SK-N-SH (cell line): Measurements from ENCODE around the gene ITGA2. TPM values are rescaled to one million over a fixed set of nuclear protein-coding genes. Genes with fewer than 3 reads are reported as not detected.
A peak's percentile ranks its signal among the peaks of the same experiment; 100 is the strongest.

Experiments
- CTCF ChIA-PET: fragments of 300-600, 350-600 bp; formaldehyde crosslinking; extraction: SDS; loops from one replicate; lab custom pipeline; 2021; lab: Yijun Ruan, JAX
- POLR2A ChIA-PET: fragments of 350-600 bp; sonication (Branson Sonifier 250); formaldehyde crosslinking; extraction: SDS; loops from one replicate; lab custom pipeline; 2020; ENCODE audit warnings: antibody characterized with exemption, inconsistent platforms; lab: Yijun Ruan, JAX
- DNase-seq: peaks from one replicate; pipeline ENCODE4 v3.0.0; 2012
- H2AFZ ChIP-seq: fragments of 200-600 bp; sonication (generic); 2 replicates; pipeline ENCODE4 v1.8.1; 2016; ENCODE audit warnings: antibody characterized with exemption, mild to moderate bottlenecking, low read depth
- H3F3A ChIP-seq: fragments of 200-600 bp; sonication (generic); replicated peaks from 2 replicates; pipeline ENCODE3; 2016; ENCODE audit warnings: antibody characterized with exemption, mild to moderate bottlenecking; ENCODE audit not compliant: insufficient read depth
- H3K27ac ChIP-seq, 2 experiments: fragments of 200-500 bp in 1 of 2; fragments of 200-600 bp in 1 of 2; sonication (Bioruptor generic) in 1 of 2; sonication (generic), shearing (Covaris generic) in 1 of 2; 2 replicates each; pipeline versions ENCODE4 v1.5.1 to v1.6.1; 2014 to 2016; ENCODE audit warnings: low read depth in 2 of 2, inconsistent platforms in 1 of 2, low read length in 1 of 2, mild to moderate bottlenecking in 1 of 2, mixed read lengths in 1 of 2
- H3K27me3 ChIP-seq: fragments of 200-600 bp; sonication (generic), shearing (Covaris generic); 2 replicates; pipeline ENCODE4 v1.6.1; 2016; ENCODE audit warnings: mixed run types; ENCODE audit not compliant: insufficient read depth
- H3K36me3 ChIP-seq, 2 experiments: fragments of 200-500 bp in 1 of 2; fragments of 200-600 bp in 1 of 2; sonication (Bioruptor generic) in 1 of 2; sonication (generic) in 1 of 2; replicated peaks in 1 of 2; 2 replicates each; pipeline versions ENCODE3 to v1.5.1; 2014 to 2016; ENCODE audit warnings: low read length in 1 of 2, mild to moderate bottlenecking in 1 of 2; ENCODE audit not compliant: insufficient read depth in 2 of 2, control insufficient read depth in 1 of 2
- H3K4me1 ChIP-seq, 2 experiments: fragments of 200-500 bp in 1 of 2; fragments of 200-600 bp in 1 of 2; sonication (Bioruptor generic) in 1 of 2; sonication (generic), shearing (Covaris generic) in 1 of 2; 2 replicates each; pipeline versions ENCODE4 v1.5.1 to v1.6.1; 2014 to 2016; ENCODE audit warnings: low read depth in 1 of 2, low read length in 1 of 2, mixed run types in 1 of 2; ENCODE audit not compliant: insufficient read depth in 2 of 2, control insufficient read depth in 1 of 2
- H3K4me2 ChIP-seq: fragments of 200-600 bp; sonication (generic), shearing (Covaris generic); 2 replicates; pipeline ENCODE4 v1.6.1; 2017; ENCODE audit warnings: mixed run types
- H3K4me3 ChIP-seq, 2 experiments: fragments of 200-500 bp in 1 of 2; fragments of 200-600 bp in 1 of 2; sonication (Bioruptor generic) in 1 of 2; sonication (generic), shearing (Covaris generic) in 1 of 2; 2 replicates each; pipeline versions ENCODE4 v1.5.1 to v1.8.1; 2014 to 2016; ENCODE audit warnings: low read depth in 2 of 2, inconsistent platforms in 1 of 2, low read length in 1 of 2, mild to moderate bottlenecking in 1 of 2, mixed read lengths in 1 of 2, moderate library complexity in 1 of 2
- H3K79me2 ChIP-seq: fragments of 200-600 bp; sonication (generic); 2 replicates; pipeline ENCODE4 v1.8.1; 2017; ENCODE audit warnings: mild to moderate bottlenecking; ENCODE audit not compliant: insufficient read depth
- H3K9ac ChIP-seq: fragments of 200-600 bp; sonication (generic); 2 replicates; pipeline ENCODE4 v1.6.1; 2017; ENCODE audit warnings: mixed run types
- H3K9me2 ChIP-seq: fragments of 200-600 bp; sonication (generic); 2 replicates; pipeline ENCODE4 v1.6.1; 2017; ENCODE audit warnings: mixed run types
- H3K9me3 ChIP-seq: fragments of 200-600 bp; sonication (generic); 2 replicates; pipeline ENCODE4 v1.6.1; 2017; ENCODE audit warnings: mixed run types, mild to moderate bottlenecking, moderate library complexity
- H4K20me1 ChIP-seq: fragments of 200-600 bp; sonication (generic); 2 replicates; pipeline ENCODE4 v1.6.1; 2017; ENCODE audit warnings: mild to moderate bottlenecking, mixed run types; ENCODE audit not compliant: insufficient read depth
- CHD2 ChIP-seq: fragments of 150-350 bp; IDR thresholded peaks from 2 replicates; pipeline ENCODE4 v1.6.1; 2018; ENCODE audit warnings: low read length; ENCODE audit not compliant: partially characterized antibody
- ELF1 ChIP-seq: IDR thresholded peaks from 2 replicates; pipeline ENCODE4 v1.4.0; 2012
- EZH2phosphoT487 ChIP-seq: fragments of 200-600 bp; sonication (generic); IDR thresholded peaks from 2 replicates; pipeline ENCODE4 v1.6.1; 2017; ENCODE audit warnings: low read depth, mixed run types, mild to moderate bottlenecking, antibody characterized with exemption, moderate library complexity, borderline replicate concordance
- FOSL2 ChIP-seq: IDR thresholded peaks from 2 replicates; pipeline ENCODE4 v1.4.0; 2012; ENCODE audit warnings: low read depth, mild to moderate bottlenecking, moderate library complexity, borderline replicate concordance
- FOXJ3 ChIP-seq: sonication (generic); formaldehyde crosslinking; IDR thresholded peaks from 2 replicates; pipeline ENCODE4 v1.5.1; 2020; ENCODE audit warnings: mild to moderate bottlenecking, missing genetic modification reagents
- FOXM1 ChIP-seq: IDR thresholded peaks from 2 replicates; pipeline ENCODE4 v1.4.0; 2012; ENCODE audit warnings: low read depth, mild to moderate bottlenecking
- JUND ChIP-seq: IDR thresholded peaks from 2 replicates; pipeline ENCODE4 v1.4.0; 2012
- MEF2A ChIP-seq: IDR thresholded peaks from 2 replicates; pipeline ENCODE4 v1.4.0; 2012; ENCODE audit warnings: low read depth, borderline replicate concordance
- MXI1 ChIP-seq: IDR thresholded peaks from 2 replicates; pipeline ENCODE4 v1.6.1; 2012; ENCODE audit warnings: mild to moderate bottlenecking, low read depth, low read length, improper control_type of control experiment
- NFIC ChIP-seq: IDR thresholded peaks from 2 replicates; pipeline ENCODE4 v1.4.0; 2012; ENCODE audit warnings: borderline replicate concordance
- NRF1 ChIP-seq: IDR thresholded peaks from 2 replicates; pipeline ENCODE4 v1.6.1; 2012; ENCODE audit warnings: low read depth, mild to moderate bottlenecking, low read length
- PBX3 ChIP-seq: IDR thresholded peaks from 2 replicates; pipeline ENCODE4; 2012
- POLR2AphosphoS5 ChIP-seq: IDR thresholded peaks from 2 replicates; pipeline ENCODE4 v1.6.1; 2012; ENCODE audit warnings: low read depth, low read length
- RAD21 ChIP-seq: IDR thresholded peaks from 2 replicates; pipeline ENCODE4 v1.6.1; 2012; ENCODE audit warnings: mild to moderate bottlenecking, low read length
- RCOR1 ChIP-seq: fragments of 150-350 bp; IDR thresholded peaks from 2 replicates; pipeline ENCODE4 v1.6.1; 2017; ENCODE audit warnings: antibody characterized with exemption, low read length
- SMC3 ChIP-seq: IDR thresholded peaks from 2 replicates; pipeline ENCODE4 v1.6.1; 2012; ENCODE audit warnings: low read depth, low read length, improper control_type of control experiment
- TAF1 ChIP-seq: IDR thresholded peaks from 2 replicates; pipeline ENCODE4 v1.6.1; 2012; ENCODE audit warnings: low read depth, mild to moderate bottlenecking, low read length, moderate library complexity, borderline replicate concordance
- TCF12 ChIP-seq: IDR thresholded peaks from 2 replicates; pipeline ENCODE4 v1.4.0; 2012
- TEAD4 ChIP-seq: IDR thresholded peaks from 2 replicates; pipeline ENCODE4 v1.4.0; 2012; ENCODE audit warnings: mild to moderate bottlenecking, borderline replicate concordance; ENCODE audit not compliant: insufficient read depth
- ZBTB33 ChIP-seq: IDR thresholded peaks from 2 replicates; pipeline ENCODE4 v1.4.0; 2012; ENCODE audit warnings: low read depth, borderline replicate concordance
- WGBS: methylation state at CpG from one replicate; pipeline ENCODE4 v1.1.6; 2017; ENCODE audit warnings: low lambda C conversion rate; 5-methylcytosine and 5-hydroxymethylcytosine counted together
- polyA plus RNA-seq, 3 experiments: library from polyadenylated mRNA; depleted of rRNA; stranded (reverse); fragments of >200 nt; gene quantifications; 2 replicates each; pipeline ENCODE4 v1.2.3, GENCODE V29; 2012
- TF ChIP-seq, protein P1 (sequence below): fragments of 150-350 bp; IDR thresholded peaks from 2 replicates; pipeline ENCODE4 v1.6.1; 2016; ENCODE audit warnings: mild to moderate bottlenecking, low read depth, low read length
- TF ChIP-seq, protein P2 (sequence below): IDR thresholded peaks from 2 replicates; pipeline ENCODE4 v1.4.0; 2012; ENCODE audit warnings: low read depth, borderline replicate concordance
- TF ChIP-seq, protein P3 (sequence below): fragments of 200-600 bp; sonication (generic); IDR thresholded peaks from 2 replicates; pipeline ENCODE4 v1.6.1; 2017; ENCODE audit warnings: antibody characterized with exemption, mild to moderate bottlenecking, moderate library complexity

Gene ITGA2
- polyA plus RNA-seq, 1 of the 3 experiments (the other 2 are of a cell fraction), result 38.2 TPM

GRCh38 chr5:53011233-53011632 is 22.1 kb downstream of the ITGA2 start:
- Histone ChIP-seq H3K4me2 (no peak overlapping the region), H3K36me3 (peaks cover 0 to 40% of the 10 kb centered on the region in 2 experiments), H4K20me1 (no peaks in the 10 kb centered on the region), H3K27ac (peak overlapping the region in 1 of 2 experiments; percentile 67; a peak in 2 of 4 replicates), H2AFZ (no peak overlapping the region), H3K27me3 (no peaks in the 10 kb centered on the region), H3F3A (peaks cover 66% of the 10 kb centered on the region), H3K9me3 (no peaks in the 10 kb centered on the region), H3K4me1 (peaks cover 0 to 30% of the 10 kb centered on the region in 2 experiments; a peak in 3 of 4 replicates), H3K79me2 (peaks cover 99% of the 10 kb centered on the region), H3K9ac (0 out of 2 replicates have a peak overlapping the region, but pooled peaks have one; percentile 5), H3K4me3 (no peak overlapping the region), H3K9me2 (no peaks in the 10 kb centered on the region)
- ChIA-PET CTCF (interaction anchor here (1.2 to 1.3 kb wide), 2 partner anchors 11 to 12 kb away, joined by 4 read pairs; no protein-coding TSS in a partner anchor), POLR2A (no interaction called here)
- no peak for DNase-seq
- TF ChIP-seq RAD21, result no peak
- no peak for TF ChIP-seq ELF1
- no peak for TF ChIP-seq PBX3
- TF ChIP-seq TCF12, result no peak
- TF ChIP-seq MEF2A, result no peak
- TF ChIP-seq POLR2AphosphoS5, result no peak
- TF ChIP-seq, protein P1, sequence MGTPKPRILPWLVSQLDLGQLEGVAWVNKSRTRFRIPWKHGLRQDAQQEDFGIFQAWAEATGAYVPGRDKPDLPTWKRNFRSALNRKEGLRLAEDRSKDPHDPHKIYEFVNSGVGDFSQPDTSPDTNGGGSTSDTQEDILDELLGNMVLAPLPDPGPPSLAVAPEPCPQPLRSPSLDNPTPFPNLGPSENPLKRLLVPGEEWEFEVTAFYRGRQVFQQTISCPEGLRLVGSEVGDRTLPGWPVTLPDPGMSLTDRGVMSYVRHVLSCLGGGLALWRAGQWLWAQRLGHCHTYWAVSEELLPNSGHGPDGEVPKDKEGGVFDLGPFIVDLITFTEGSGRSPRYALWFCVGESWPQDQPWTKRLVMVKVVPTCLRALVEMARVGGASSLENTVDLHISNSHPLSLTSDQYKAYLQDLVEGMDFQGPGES, result no peak
- TF ChIP-seq RCOR1, result no peak
- no peak for TF ChIP-seq NFIC
- TF ChIP-seq MXI1, result no peak
- no peak for TF ChIP-seq NRF1
- WGBS, result 90% methylated on average over 1 of the region's 1 CpG

DNA sequence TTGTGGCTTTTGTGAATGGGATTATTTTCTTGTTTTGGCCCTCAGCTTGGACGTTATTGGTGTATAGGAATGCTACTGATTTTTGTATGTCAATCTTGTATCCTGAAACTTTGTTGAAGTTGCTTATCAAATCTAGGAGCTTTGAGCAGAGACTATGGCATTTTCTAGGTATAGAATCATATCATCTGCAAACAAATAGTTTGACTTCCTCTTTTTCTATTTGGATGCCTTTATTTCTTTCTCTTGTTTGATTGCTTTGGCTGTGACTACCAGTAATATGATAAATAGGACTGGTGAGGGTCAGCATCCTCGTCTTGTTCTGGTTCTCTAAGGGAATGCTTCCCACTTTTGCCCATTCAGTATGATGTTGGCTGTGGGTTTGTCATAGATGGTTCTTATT is 24.7 kb downstream of the ITGA2 start:
- CTCF ChIA-PET, result no interaction called here
- TF ChIP-seq SMC3 (no peak), JUND (no peak), MXI1 (no peak), FOXJ3 (CRISPR knock-in tag) (no peak), ZBTB33 (no peak), NRF1 (no peak), TCF12 (no peak), CHD2 (no peak), FOSL2 (no peak), RCOR1 (no peak), FOXM1 (no peak), TAF1 (no peak), EZH2phosphoT487 (no peak), TEAD4 (no peak)
- TF ChIP-seq, protein P2, sequence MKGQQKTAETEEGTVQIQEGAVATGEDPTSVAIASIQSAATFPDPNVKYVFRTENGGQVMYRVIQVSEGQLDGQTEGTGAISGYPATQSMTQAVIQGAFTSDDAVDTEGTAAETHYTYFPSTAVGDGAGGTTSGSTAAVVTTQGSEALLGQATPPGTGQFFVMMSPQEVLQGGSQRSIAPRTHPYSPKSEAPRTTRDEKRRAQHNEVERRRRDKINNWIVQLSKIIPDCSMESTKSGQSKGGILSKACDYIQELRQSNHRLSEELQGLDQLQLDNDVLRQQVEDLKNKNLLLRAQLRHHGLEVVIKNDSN, result no peak
- TF ChIP-seq, protein P3, sequence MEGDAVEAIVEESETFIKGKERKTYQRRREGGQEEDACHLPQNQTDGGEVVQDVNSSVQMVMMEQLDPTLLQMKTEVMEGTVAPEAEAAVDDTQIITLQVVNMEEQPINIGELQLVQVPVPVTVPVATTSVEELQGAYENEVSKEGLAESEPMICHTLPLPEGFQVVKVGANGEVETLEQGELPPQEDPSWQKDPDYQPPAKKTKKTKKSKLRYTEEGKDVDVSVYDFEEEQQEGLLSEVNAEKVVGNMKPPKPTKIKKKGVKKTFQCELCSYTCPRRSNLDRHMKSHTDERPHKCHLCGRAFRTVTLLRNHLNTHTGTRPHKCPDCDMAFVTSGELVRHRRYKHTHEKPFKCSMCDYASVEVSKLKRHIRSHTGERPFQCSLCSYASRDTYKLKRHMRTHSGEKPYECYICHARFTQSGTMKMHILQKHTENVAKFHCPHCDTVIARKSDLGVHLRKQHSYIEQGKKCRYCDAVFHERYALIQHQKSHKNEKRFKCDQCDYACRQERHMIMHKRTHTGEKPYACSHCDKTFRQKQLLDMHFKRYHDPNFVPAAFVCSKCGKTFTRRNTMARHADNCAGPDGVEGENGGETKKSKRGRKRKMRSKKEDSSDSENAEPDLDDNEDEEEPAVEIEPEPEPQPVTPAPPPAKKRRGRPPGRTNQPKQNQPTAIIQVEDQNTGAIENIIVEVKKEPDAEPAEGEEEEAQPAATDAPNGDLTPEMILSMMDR, result no peak

More for the DNA sequence above, 24.7 kb downstream of the ITGA2 start:
- POLR2A ChIA-PET, result no interaction called here
- 62% methylated on average over 2 of the region's 2 CpGs for WGBS
- Histone ChIP-seq H3F3A (peaks cover 50% of the 10 kb centered on the region), H3K27me3 (no peaks in the 10 kb centered on the region), H4K20me1 (no peaks in the 10 kb centered on the region), H3K36me3 (peaks cover 0 to 34% of the 10 kb centered on the region in 2 experiments), H3K9ac (no peak overlapping the region), H3K9me3 (no peaks in the 10 kb centered on the region), H3K9me2 (no peaks in the 10 kb centered on the region), H3K4me1 (peaks cover 0 to 23% of the 10 kb centered on the region in 2 experiments; a peak in 3 of 4 replicates), H3K4me3 (no peak overlapping the region), H3K79me2 (peaks cover 100% of the 10 kb centered on the region), H2AFZ (no peak overlapping the region), H3K27ac (no peak overlapping the region), H3K4me2 (no peak overlapping the region)
- DNase-seq, result no peak
